Activated CD8-positive, alpha-beta memory T cell treated with anti-CD3 and anti-CD28 coated beads for 4 hours (primary cell): Measurements from ENCODE around the gene SEMA5A.

Source experiments
- DNase-seq, 2 donors: peaks; one replicate each; pipeline ENCODE4 v3.0.0-alpha.2; 2020; ENCODE audit warnings: low read depth in 2 of 2

Gene SEMA5A

GRCh38 chr5:9278921-9279603 lies 266.8 kb downstream of the SEMA5A start:
- DNase-seq: no peak

GRCh38 chr5:9269014-9269413 lies 276.9 kb downstream of the SEMA5A start:
- DNase-seq: no peak

GRCh38 chr5:9268226-9268625 lies 277.6 kb downstream of the SEMA5A start:
- DNase-seq: no peak

- DNase-seq: no peak
Measured at GRCh38 chr5:9265441-9266287, 280.2 kb downstream of the SEMA5A start.

GRCh38 chr5:9264301-9264700 lies 281.6 kb downstream of the SEMA5A start:
- DNase-seq: no peak

- DNase-seq: no peak
Measured at GRCh38 chr5:9263656-9264055, 282.2 kb downstream of the SEMA5A start.

- no peak for DNase-seq
Measured at GRCh38 chr5:9251379-9251980, 294.4 kb downstream of the SEMA5A start.

- DNase-seq: no peak
Measured at GRCh38 chr5:9249231-9249630, 296.6 kb downstream of the SEMA5A start.

- no peak for DNase-seq
Measured at GRCh38 chr5:9245071-9245470, 300.8 kb downstream of the SEMA5A start.

- DNase-seq: no peak
Measured at GRCh38 chr5:9244417-9244816, 301.5 kb downstream of the SEMA5A start.

GRCh38 chr5:9241479-9242305 lies 304.2 kb downstream of the SEMA5A start:
- no peak for DNase-seq

- DNase-seq: no peak
Measured at GRCh38 chr5:9240431-9240830, 305.4 kb downstream of the SEMA5A start.

GRCh38 chr5:9239626-9240025 lies 306.2 kb downstream of the SEMA5A start:
- no peak for DNase-seq

GRCh38 chr5:9239071-9239470 lies 306.8 kb downstream of the SEMA5A start:
- DNase-seq: no peak

GRCh38 chr5:9233712-9234111 lies 312.2 kb downstream of the SEMA5A start:
- no peak for DNase-seq

GRCh38 chr5:9233035-9233434 lies 312.8 kb downstream of the SEMA5A start:
- DNase-seq: no peak

- no peak for DNase-seq
Measured at GRCh38 chr5:9231842-9232241, 314.0 kb downstream of the SEMA5A start.

GRCh38 chr5:9230355-9230754 lies 315.5 kb downstream of the SEMA5A start:
- DNase-seq: no peak

- no peak for DNase-seq
Measured at GRCh38 chr5:9226016-9226536, 319.8 kb downstream of the SEMA5A start.

- no peak for DNase-seq
Measured at GRCh38 chr5:9222054-9222976, 323.6 kb downstream of the SEMA5A start.

GRCh38 chr5:9218358-9218757 lies 327.5 kb downstream of the SEMA5A start:
- DNase-seq: no peak
